Panc1 (cell line): ENCODE results near the gene FAM131A.

ENCODE experiments used
- CTCF ChIP-seq: fragments of 450-650 bp; IDR thresholded peaks from 2 replicates; pipeline ENCODE4 v1.5.1; 2017; ENCODE audit warnings: mild to moderate bottlenecking
- POLR2AphosphoS5 ChIP-seq: IDR thresholded peaks from 2 replicates; pipeline ENCODE4 v1.6.1; 2012; ENCODE audit warnings: mild to moderate bottlenecking, low read depth, low read length, moderate library complexity
- SIN3A ChIP-seq: IDR thresholded peaks from 2 replicates; pipeline ENCODE4 v1.6.1; 2012; ENCODE audit warnings: low read depth, mild to moderate bottlenecking, low read length, moderate library complexity, borderline replicate concordance; ENCODE audit not compliant: insufficient read depth
- TCF7L2 ChIP-seq: IDR thresholded peaks from 2 replicates; pipeline ENCODE4 v1.6.1; 2011; ENCODE audit warnings: mild to moderate bottlenecking, low read depth, low read length, inconsistent platforms
- TF ChIP-seq, protein P1 (sequence below), 2 experiments: IDR thresholded peaks; 2 replicates each; pipeline ENCODE4 v1.6.1; 2011 to 2012; ENCODE audit warnings: low read depth in 2 of 2, control low read depth in 1 of 2, low read length in 1 of 2, mild to moderate bottlenecking in 1 of 2, moderate library complexity in 1 of 2; ENCODE audit not compliant: insufficient read depth in 1 of 2

GRCh38 chr3:184320104-184320445, 17.3 kb upstream of the FAM131A start:
- no peak for TF ChIP-seq CTCF
- peak; percentile 51; the same call in 1 of the 2 replicates for TF ChIP-seq POLR2AphosphoS5
- TF ChIP-seq, protein P1, sequence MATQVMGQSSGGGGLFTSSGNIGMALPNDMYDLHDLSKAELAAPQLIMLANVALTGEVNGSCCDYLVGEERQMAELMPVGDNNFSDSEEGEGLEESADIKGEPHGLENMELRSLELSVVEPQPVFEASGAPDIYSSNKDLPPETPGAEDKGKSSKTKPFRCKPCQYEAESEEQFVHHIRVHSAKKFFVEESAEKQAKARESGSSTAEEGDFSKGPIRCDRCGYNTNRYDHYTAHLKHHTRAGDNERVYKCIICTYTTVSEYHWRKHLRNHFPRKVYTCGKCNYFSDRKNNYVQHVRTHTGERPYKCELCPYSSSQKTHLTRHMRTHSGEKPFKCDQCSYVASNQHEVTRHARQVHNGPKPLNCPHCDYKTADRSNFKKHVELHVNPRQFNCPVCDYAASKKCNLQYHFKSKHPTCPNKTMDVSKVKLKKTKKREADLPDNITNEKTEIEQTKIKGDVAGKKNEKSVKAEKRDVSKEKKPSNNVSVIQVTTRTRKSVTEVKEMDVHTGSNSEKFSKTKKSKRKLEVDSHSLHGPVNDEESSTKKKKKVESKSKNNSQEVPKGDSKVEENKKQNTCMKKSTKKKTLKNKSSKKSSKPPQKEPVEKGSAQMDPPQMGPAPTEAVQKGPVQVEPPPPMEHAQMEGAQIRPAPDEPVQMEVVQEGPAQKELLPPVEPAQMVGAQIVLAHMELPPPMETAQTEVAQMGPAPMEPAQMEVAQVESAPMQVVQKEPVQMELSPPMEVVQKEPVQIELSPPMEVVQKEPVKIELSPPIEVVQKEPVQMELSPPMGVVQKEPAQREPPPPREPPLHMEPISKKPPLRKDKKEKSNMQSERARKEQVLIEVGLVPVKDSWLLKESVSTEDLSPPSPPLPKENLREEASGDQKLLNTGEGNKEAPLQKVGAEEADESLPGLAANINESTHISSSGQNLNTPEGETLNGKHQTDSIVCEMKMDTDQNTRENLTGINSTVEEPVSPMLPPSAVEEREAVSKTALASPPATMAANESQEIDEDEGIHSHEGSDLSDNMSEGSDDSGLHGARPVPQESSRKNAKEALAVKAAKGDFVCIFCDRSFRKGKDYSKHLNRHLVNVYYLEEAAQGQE (IDR thresholded peaks at IDR 0.05; ENCODE audit: insufficient read depth in 1 of 2, low read depth in 2 of 2, low read length in 1 of 2) = no peak
- TF ChIP-seq TCF7L2 = no peak
- TF ChIP-seq SIN3A = no peak
